Measurements from ENCODE around the gene NEO1.

DNA sequence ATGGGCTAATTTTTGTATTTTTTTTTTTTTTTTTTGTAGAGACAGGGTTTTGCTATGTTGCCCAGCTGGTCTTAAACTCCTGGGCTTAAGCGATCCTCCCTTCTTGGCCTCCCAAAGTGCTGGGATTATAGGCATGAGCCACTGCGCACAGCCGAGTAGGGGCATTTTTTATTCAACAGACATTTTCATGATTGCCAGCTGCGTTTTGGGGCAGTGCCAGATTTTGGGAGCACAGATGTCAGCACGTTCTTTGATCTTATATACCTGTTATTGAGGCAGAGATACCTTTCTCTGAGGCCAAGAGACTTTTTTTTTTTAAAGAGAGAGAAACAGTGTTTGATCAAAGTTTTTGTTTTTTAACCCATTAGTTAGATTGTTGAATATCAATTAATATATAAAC is 16.8 kb downstream of the NEO1 start:
- TF ChIP-seq POLR2A (IDR thresholded peaks at IDR 0.05; ENCODE audit: low read depth, low read length) = no peak
- TF ChIP-seq POLR2AphosphoS5 (IDR thresholded peaks at IDR 0.05; ENCODE audit: low read depth, low read length) = no peak
- no peak for TF ChIP-seq POU2F2 (IDR thresholded peaks at IDR 0.05; ENCODE audit: low read depth, low read length)
- TF ChIP-seq TAF1 (IDR thresholded peaks at IDR 0.05; ENCODE audit: low read depth, low read length) = no peak
- TF ChIP-seq SPI1 (IDR thresholded peaks at IDR 0.05; ENCODE audit: low read depth, low read length) = no peak
